H1 (cell line): ENCODE results near the gene KCTD11.

Experiments used
- CHD2 ChIP-seq: IDR thresholded peaks from 2 replicates; pipeline ENCODE4 v1.6.1; 2012; ENCODE audit warnings: low read length, improper control_type of control experiment
- CREB1 ChIP-seq: IDR thresholded peaks from 2 replicates; pipeline ENCODE4 v1.6.1; 2012; ENCODE audit warnings: inconsistent platforms
- EGR1 ChIP-seq: IDR thresholded peaks from 2 replicates; pipeline ENCODE4 v1.6.1; 2011; ENCODE audit warnings: low read depth, low read length, borderline replicate concordance
- EZH2 ChIP-seq: fragments of 200-600 bp; sonication (generic); IDR thresholded peaks from 2 replicates; pipeline ENCODE4 v1.7.1; 2012; ENCODE audit warnings: low read depth, mild to moderate bottlenecking, moderate library complexity, low read length, inconsistent platforms; ENCODE audit not compliant: severe bottlenecking
- FOSL1 ChIP-seq: IDR thresholded peaks from 2 replicates; pipeline ENCODE4 v1.6.1; 2011; ENCODE audit warnings: mild to moderate bottlenecking, low read depth, low read length, moderate library complexity; ENCODE audit not compliant: insufficient read depth
- POLR2A ChIP-seq, 2 experiments: IDR thresholded peaks; 1 replicate in 1 of 2; 2 replicates in 1 of 2; pipeline ENCODE4 v1.6.1; 2011; ENCODE audit warnings: low read depth in 2 of 2, low read length in 2 of 2, mild to moderate bottlenecking in 2 of 2; ENCODE audit errors: control extremely low read depth in 1 of 2
- POLR2AphosphoS5 ChIP-seq: IDR thresholded peaks from 2 replicates; pipeline ENCODE4 v1.6.1; 2011; ENCODE audit warnings: low read depth, low read length
- RXRA ChIP-seq: IDR thresholded peaks from 2 replicates; pipeline ENCODE4 v1.6.1; 2011; ENCODE audit warnings: low read depth, mild to moderate bottlenecking, low read length, moderate library complexity; ENCODE audit not compliant: insufficient read depth
- TAF1 ChIP-seq: IDR thresholded peaks from 2 replicates; pipeline ENCODE4 v1.6.1; 2011; ENCODE audit warnings: mild to moderate bottlenecking, low read depth, low read length
- YY1 ChIP-seq: IDR thresholded peaks from 2 replicates; pipeline ENCODE4 v1.6.1; 2011; ENCODE audit warnings: low read depth, mild to moderate bottlenecking, low read length
- TF ChIP-seq, protein P1 (sequence below): IDR thresholded peaks from 2 replicates; pipeline ENCODE4 v1.6.1; 2011; ENCODE audit warnings: low read length, improper control_type of control experiment
- TF ChIP-seq, protein P2 (sequence below), 3 experiments: IDR thresholded peaks; 1 replicate in 2 of 3; 2 replicates in 1 of 3; pipeline versions ENCODE4 v1.5.1 to v1.6.1; 2011; ENCODE audit warnings: low read length in 3 of 3, mild to moderate bottlenecking in 3 of 3, inconsistent platforms in 2 of 3, low read depth in 1 of 3, moderate library complexity in 1 of 3; ENCODE audit not compliant: insufficient read depth in 1 of 3; ENCODE audit errors: control extremely low read depth in 1 of 3

DNA sequence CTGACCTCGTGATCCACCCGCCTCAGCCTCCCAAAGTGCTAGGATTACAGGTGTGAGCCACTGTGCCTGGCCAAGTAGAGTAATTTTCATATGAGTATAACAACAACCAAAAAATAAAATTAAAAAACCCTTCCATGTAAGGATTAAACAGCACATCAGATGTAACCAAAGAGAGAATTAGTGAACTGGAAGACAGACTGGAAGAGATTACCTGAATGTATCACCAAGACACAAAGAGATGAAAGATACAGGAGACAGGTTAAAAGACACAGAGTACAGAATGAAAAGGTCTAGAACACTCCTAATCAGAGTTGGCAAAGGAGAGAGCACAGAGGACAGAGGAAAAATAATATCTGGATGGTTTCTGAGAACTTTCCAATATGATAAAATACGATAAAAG is 27.2 kb downstream of the KCTD11 start:
- TF ChIP-seq YY1: no peak
- no peak for TF ChIP-seq TAF1
- no peak for TF ChIP-seq FOSL1
- TF ChIP-seq, protein P1, sequence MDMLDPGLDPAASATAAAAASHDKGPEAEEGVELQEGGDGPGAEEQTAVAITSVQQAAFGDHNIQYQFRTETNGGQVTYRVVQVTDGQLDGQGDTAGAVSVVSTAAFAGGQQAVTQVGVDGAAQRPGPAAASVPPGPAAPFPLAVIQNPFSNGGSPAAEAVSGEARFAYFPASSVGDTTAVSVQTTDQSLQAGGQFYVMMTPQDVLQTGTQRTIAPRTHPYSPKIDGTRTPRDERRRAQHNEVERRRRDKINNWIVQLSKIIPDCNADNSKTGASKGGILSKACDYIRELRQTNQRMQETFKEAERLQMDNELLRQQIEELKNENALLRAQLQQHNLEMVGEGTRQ: no peak
- no peak for TF ChIP-seq POLR2A (IDR thresholded peaks at IDR 0.05; ENCODE audit: control extremely low read depth in 1 of 2, low read depth in 2 of 2, low read length in 2 of 2)
- no peak for TF ChIP-seq RXRA
- no peak for TF ChIP-seq CHD2
- TF ChIP-seq, protein P2, sequence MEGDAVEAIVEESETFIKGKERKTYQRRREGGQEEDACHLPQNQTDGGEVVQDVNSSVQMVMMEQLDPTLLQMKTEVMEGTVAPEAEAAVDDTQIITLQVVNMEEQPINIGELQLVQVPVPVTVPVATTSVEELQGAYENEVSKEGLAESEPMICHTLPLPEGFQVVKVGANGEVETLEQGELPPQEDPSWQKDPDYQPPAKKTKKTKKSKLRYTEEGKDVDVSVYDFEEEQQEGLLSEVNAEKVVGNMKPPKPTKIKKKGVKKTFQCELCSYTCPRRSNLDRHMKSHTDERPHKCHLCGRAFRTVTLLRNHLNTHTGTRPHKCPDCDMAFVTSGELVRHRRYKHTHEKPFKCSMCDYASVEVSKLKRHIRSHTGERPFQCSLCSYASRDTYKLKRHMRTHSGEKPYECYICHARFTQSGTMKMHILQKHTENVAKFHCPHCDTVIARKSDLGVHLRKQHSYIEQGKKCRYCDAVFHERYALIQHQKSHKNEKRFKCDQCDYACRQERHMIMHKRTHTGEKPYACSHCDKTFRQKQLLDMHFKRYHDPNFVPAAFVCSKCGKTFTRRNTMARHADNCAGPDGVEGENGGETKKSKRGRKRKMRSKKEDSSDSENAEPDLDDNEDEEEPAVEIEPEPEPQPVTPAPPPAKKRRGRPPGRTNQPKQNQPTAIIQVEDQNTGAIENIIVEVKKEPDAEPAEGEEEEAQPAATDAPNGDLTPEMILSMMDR (IDR thresholded peaks at IDR 0.05; ENCODE audit: control extremely low read depth in 1 of 3, insufficient read depth in 1 of 3, low read depth in 1 of 3, low read length in 3 of 3): no peak
- TF ChIP-seq CREB1: no peak
- no peak for TF ChIP-seq EGR1
- TF ChIP-seq POLR2AphosphoS5: no peak
- TF ChIP-seq EZH2: no peak
